HG03103 (cell line): Measurements from ENCODE around the gene PIEZO1.

ENCODE experiments used
- ATAC-seq: cut with Tn5 transposase; IDR thresholded peaks from one replicate; pipeline ENCODE4 v1.9.1; 2021; ENCODE audit warnings: low read depth; ENCODE audit not compliant: unreplicated experiment

Gene PIEZO1

GRCh38 chr16:88754912-88755744 is 29.9 kb downstream of the PIEZO1 start:
- ATAC-seq, result no peak

- no peak for ATAC-seq
Measured at GRCh38 chr16:88754109-88754911, 30.7 kb downstream of the PIEZO1 start.

GRCh38 chr16:88753602-88754001 is 31.4 kb downstream of the PIEZO1 start:
- ATAC-seq, result no peak

GRCh38 chr16:88753191-88753590 is 31.8 kb downstream of the PIEZO1 start:
- no peak for ATAC-seq

GRCh38 chr16:88752386-88753002 is 32.5 kb downstream of the PIEZO1 start:
- ATAC-seq, result no peak

- ATAC-seq, result no peak
Measured at GRCh38 chr16:88750854-88751253, 34.2 kb downstream of the PIEZO1 start.

GRCh38 chr16:88749358-88749757 is 35.7 kb downstream of the PIEZO1 start:
- ATAC-seq, result no peak

GRCh38 chr16:88748364-88748763 is 36.7 kb downstream of the PIEZO1 start:
- no peak for ATAC-seq

- ATAC-seq, result no peak
Measured at GRCh38 chr16:88747588-88748301, 37.3 kb downstream of the PIEZO1 start.

- ATAC-seq, result no peak
Measured at GRCh38 chr16:88746506-88746905, 38.5 kb downstream of the PIEZO1 start.

- no peak for ATAC-seq
Measured at GRCh38 chr16:88744577-88745521, 40.2 kb downstream of the PIEZO1 start.

- no peak for ATAC-seq
Measured at GRCh38 chr16:88743693-88744576, 41.1 kb downstream of the PIEZO1 start.

- no peak for ATAC-seq
Measured at GRCh38 chr16:88742896-88743605, 42.0 kb downstream of the PIEZO1 start.

GRCh38 chr16:88741368-88741767 is 43.7 kb downstream of the PIEZO1 start:
- no peak for ATAC-seq

- ATAC-seq, result no peak
Measured at GRCh38 chr16:88740727-88741055, 44.3 kb downstream of the PIEZO1 start.

GRCh38 chr16:88739977-88740726 is 44.9 kb downstream of the PIEZO1 start:
- ATAC-seq, result no peak
